GM19240 (cell line): Measurements from ENCODE around the gene PLXNA3.
"Not testable (repeated sequence)": the region's sequence is repeated elsewhere in the genome, so short reads cannot be mapped to it uniquely, and the experiment has no call there.

ENCODE experiments used
- DNase-seq: peaks from one replicate; pipeline ENCODE4 v3.0.0; 2011; ENCODE audit warnings: low spot score; ENCODE audit not compliant: insufficient read length

PLXNA3 gene

GRCh38 chrX:154478728-154479622 is 20.9 kb downstream of the PLXNA3 start, which contains the start of gene LAGE3:
Gene LAGE3 (minus strand): TSS chrX:154479281. CDS start chrX:154478915, 366 bp downstream.
- DNase-seq = peak; percentile 82

- DNase-seq = no peak
Measured at GRCh38 chrX:154481195-154481594, 23.1 kb downstream of the PLXNA3 start.

- DNase-seq = no peak
Measured at GRCh38 chrX:154481911-154482601, 24.0 kb downstream of the PLXNA3 start.

GRCh38 chrX:154482786-154483185 is 24.7 kb downstream of the PLXNA3 start:
- DNase-seq = no peak

GRCh38 chrX:154483325-154483724 is 25.2 kb downstream of the PLXNA3 start:
- no peak for DNase-seq

GRCh38 chrX:154484255-154485149 is 26.4 kb downstream of the PLXNA3 start:
- no peak for DNase-seq

GRCh38 chrX:154485150-154486051 is 27.3 kb downstream of the PLXNA3 start:
- DNase-seq = no peak

GRCh38 chrX:154486052-154486395 is 27.9 kb downstream of the PLXNA3 start:
- no peak for DNase-seq

GRCh38 chrX:154486396-154487207 is 28.5 kb downstream of the PLXNA3 start, which contains the start of gene UBL4A:
Gene UBL4A (minus strand): TSS chrX:154486615. CDS start chrX:154486584, 31 bp downstream.
- DNase-seq = no peak

GRCh38 chrX:154487518-154488290 is 29.6 kb downstream of the PLXNA3 start:
- no peak for DNase-seq

GRCh38 chrX:154488336-154489075 is 30.4 kb downstream of the PLXNA3 start:
- no peak for DNase-seq

GRCh38 chrX:154489182-154489581 is 31.1 kb downstream of the PLXNA3 start:
- DNase-seq = no peak

GRCh38 chrX:154490021-154490413 is 31.9 kb downstream of the PLXNA3 start:
- no peak for DNase-seq

GRCh38 chrX:154490414-154491083 is 32.5 kb downstream of the PLXNA3 start, which contains the start of gene SLC10A3:
Gene SLC10A3 (minus strand): TSS chrX:154490629. CDS start chrX:154488940, 1,689 bp downstream.
- DNase-seq = peak; percentile 89

GRCh38 chrX:154494715-154495114 is 36.6 kb downstream of the PLXNA3 start:
- DNase-seq = no peak

- DNase-seq = no peak
Measured at GRCh38 chrX:154495472-154495922, 37.4 kb downstream of the PLXNA3 start.

- not testable (repeated sequence) for DNase-seq
Measured at GRCh38 chrX:154496591-154497137, 38.6 kb downstream of the PLXNA3 start.
